B cell (primary cell): ENCODE measurements around the gene C11orf16. TPM values are rescaled to one million over a fixed set of nuclear protein-coding genes. Genes with fewer than 3 reads are reported as not detected.

Source experiments
- ATAC-seq: fragments of 200-7000 bp; cut with Tn5 transposase; one replicate; pipeline ENCODE4 v1.10.0; 2021; ENCODE audit warnings: low read depth, mild to moderate bottlenecking, moderate number of reproducible peaks, moderate library complexity
- CTCF ChIA-PET: fragments of 350-600 bp; sonication (Branson Sonifier 250); formaldehyde crosslinking; loops from one replicate; lab custom pipeline; 2021; ENCODE audit warnings: antibody characterized with exemption, inconsistent platforms; lab: Charles Lee
- POLR2A ChIA-PET: fragments of 350-600 bp; sonication (Branson Sonifier 250); formaldehyde crosslinking; loops from one replicate; lab custom pipeline; 2021; ENCODE audit warnings: antibody characterized with exemption; lab: Charles Lee
- DNase-seq: peaks from one replicate; pipeline ENCODE4 v3.0.0; 2013
- H2AFZ ChIP-seq: 2 replicates; pipeline ENCODE4 v1.6.1; 2012; ENCODE audit warnings: mild to moderate bottlenecking, low read depth, low read length; ENCODE audit not compliant: insufficient read depth, poor library complexity, severe bottlenecking
- H3K27ac ChIP-seq, 2 donors: 1 replicate in 1 of 2; 2 replicates in 1 of 2; pipeline ENCODE4 v1.5.1; 2012 to 2013; ENCODE audit warnings: low read length in 2 of 2, mild to moderate bottlenecking in 2 of 2, moderate library complexity in 1 of 2
- H3K27me3 ChIP-seq, 4 experiments: fragments of 200-600 bp in 1 of 4; sonication (generic) in 1 of 4; replicated peaks in 1 of 4; 1 replicate in 2 of 4; 2 replicates in 2 of 4; pipeline versions ENCODE4 v1.6.1 to v1.7.0; 2013 to 2016; ENCODE audit warnings: low read length in 3 of 4, mild to moderate bottlenecking in 2 of 4, mixed read lengths in 1 of 4, moderate library complexity in 1 of 4; ENCODE audit not compliant: insufficient read depth in 4 of 4, control insufficient read depth in 3 of 4; ENCODE audit errors: control extremely low read depth in 1 of 4
- H3K36me3 ChIP-seq, 2 experiments: replicated peaks in 1 of 2; 1 replicate in 1 of 2; 2 replicates in 1 of 2; pipeline versions ENCODE4 v1.6.1 to v1.7.1; 2013; ENCODE audit warnings: low read length in 1 of 2; ENCODE audit not compliant: insufficient read depth in 2 of 2, control insufficient read depth in 1 of 2; ENCODE audit errors: control extremely low read depth in 1 of 2, extremely low read depth in 1 of 2
- H3K4me1 ChIP-seq, 2 donors: fragments of 200-600 bp in 1 of 2; sonication (generic) in 1 of 2; 1 replicate in 1 of 2; 2 replicates in 1 of 2; pipeline versions ENCODE4 v1.5.1 to v1.6.1; 2013 to 2017; ENCODE audit warnings: low read length in 2 of 2; ENCODE audit not compliant: control insufficient read depth in 2 of 2, insufficient read depth in 2 of 2
- H3K4me2 ChIP-seq: replicated peaks from 2 replicates; pipeline ENCODE3; 2012; ENCODE audit warnings: mild to moderate bottlenecking, low read depth, low read length; ENCODE audit not compliant: poor library complexity, severe bottlenecking
- H3K4me3 ChIP-seq, 5 experiments: fragments of 200-600 bp in 1 of 5; sonication (generic) in 1 of 5; 1 replicate in 3 of 5; 2 replicates in 2 of 5; pipeline versions ENCODE4 v1.5.1 to v1.7.0; 2011 to 2016; ENCODE audit warnings: low read length in 4 of 5, mild to moderate bottlenecking in 4 of 5, low read depth in 2 of 5, control low read depth in 1 of 5, moderate library complexity in 1 of 5; ENCODE audit not compliant: insufficient read depth in 1 of 5; ENCODE audit errors: control extremely low read depth in 1 of 5, extremely low read depth in 1 of 5
- H3K79me2 ChIP-seq: fragments of 200-600 bp; sonication (generic); one replicate; pipeline ENCODE4 v1.6.0; 2016; ENCODE audit warnings: low read length; ENCODE audit not compliant: control insufficient read depth, insufficient read depth
- H3K9ac ChIP-seq: fragments of 200-600 bp; sonication (generic); 2 replicates; pipeline ENCODE4 v1.6.1; 2017; ENCODE audit warnings: mild to moderate bottlenecking, low read length, moderate library complexity
- H3K9me3 ChIP-seq, 3 donors: one replicate each; pipeline versions ENCODE4 v1.6.1 to v1.7.1; 2013; ENCODE audit warnings: low read length in 2 of 3; ENCODE audit not compliant: control insufficient read depth in 2 of 3, insufficient read depth in 1 of 3; ENCODE audit errors: control extremely low read depth in 1 of 3
- H4K20me1 ChIP-seq: 2 replicates; pipeline ENCODE4 v1.6.0; 2012; ENCODE audit warnings: mild to moderate bottlenecking, low read length; ENCODE audit not compliant: insufficient read depth, control insufficient read depth, poor library complexity, severe bottlenecking
- H3K27ac Mint-ChIP-seq: one replicate; pipeline ENCODE4 v1.8.0; 2021; ENCODE audit warnings: mixed read lengths
- H3K27me3 Mint-ChIP-seq: one replicate; pipeline ENCODE4 v1.8.0; 2021; ENCODE audit warnings: mixed read lengths
- H3K4me1 Mint-ChIP-seq: one replicate; pipeline ENCODE4 v1.8.0; 2021; ENCODE audit warnings: mixed read lengths
- H3K4me3 Mint-ChIP-seq: one replicate; pipeline ENCODE4 v1.8.0; 2021; ENCODE audit warnings: mixed read lengths
- H3K9me3 Mint-ChIP-seq: one replicate; pipeline ENCODE4 v1.8.0; 2022; ENCODE audit warnings: mixed read lengths; ENCODE audit not compliant: insufficient read depth
- EZH2 ChIP-seq: IDR thresholded peaks from 2 replicates; pipeline ENCODE4 v1.6.1; 2012; ENCODE audit warnings: borderline replicate concordance, low read depth, mild to moderate bottlenecking, moderate library complexity, low read length; ENCODE audit not compliant: insufficient read depth, poor library complexity, severe bottlenecking
- WGBS: methylation state at CpG from one replicate; pipeline ENCODE4 v1.1.5; 2013; ENCODE audit warnings: missing lambda C conversion rate; ENCODE audit not compliant: insufficient coverage; 5-methylcytosine and 5-hydroxymethylcytosine counted together
- intact Hi-C: fragments of 100-400 bp; cut with micrococcal nuclease; formaldehyde crosslinking; loops from one replicate; pipeline ENCODE4 v1.10.0; 2022
- polyA plus RNA-seq: library from polyadenylated mRNA; depleted of rRNA; stranded (reverse); fragments of >200 nt; gene quantifications from 2 replicates; pipeline ENCODE4 v1.2.3, GENCODE V29; 2012
- total RNA-seq, 2 donors: library from RNA; stranded (reverse); fragments of 120-200 nt in 1 of 2; gene quantifications; 1 replicate in 1 of 2; 2 replicates in 1 of 2; pipeline versions ENCODE4 v1.2.3 to v1.2.4, GENCODE V29; 2013 to 2022
- TF ChIP-seq, protein P1 (sequence below): fragments of 200-600 bp; IDR thresholded peaks from one replicate; pipeline ENCODE4 v1.8.0; 2022; ENCODE audit warnings: antibody characterized with exemption, mild to moderate bottlenecking

The C11orf16 gene
- total and polyA plus RNA-seq, 2 donors (not counting 1 experiment from before 2014, with no cell fraction given), result not detected

DNA sequence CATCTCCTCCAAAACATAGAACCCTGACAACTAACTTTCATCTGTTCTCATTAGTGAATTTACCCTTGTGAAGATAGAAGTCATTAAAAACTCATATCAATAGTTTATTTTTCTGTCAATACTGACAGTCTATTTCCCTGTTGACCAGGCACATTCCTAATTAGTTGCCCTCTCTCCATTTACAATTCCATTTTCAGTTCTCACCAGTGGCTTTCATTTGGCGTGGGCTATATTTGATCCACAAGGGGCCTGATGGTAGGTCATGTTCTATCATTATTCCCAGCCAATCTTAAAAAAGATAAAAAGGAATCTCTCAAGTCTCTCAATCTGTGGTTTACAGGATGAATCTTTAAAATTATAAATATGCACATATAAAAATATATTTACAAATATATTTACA is 25.6 kb downstream of the C11orf16 start:
- no peaks in the 10 kb centered on the region for H3K79me2 ChIP-seq
- H3K4me1 ChIP-seq, result peaks cover 7 to 15% of the 10 kb centered on the region in 2 donors
- H3K27me3 Mint-ChIP-seq, result peaks cover 10% of the 10 kb centered on the region
- intact Hi-C loops, result no loop called here
- H3K36me3 ChIP-seq, result no peaks in the 10 kb centered on the region
- H3K4me2 ChIP-seq, result no peak overlapping the region
- no peak for DNase-seq
- H3K4me3 ChIP-seq, result no peak overlapping the region
- no peak overlapping the region for H3K27ac Mint-ChIP-seq
- no peak overlapping the region for H3K27ac ChIP-seq
- no peaks in the 10 kb centered on the region for H3K9me3 Mint-ChIP-seq
- no peak for TF ChIP-seq EZH2
- TF ChIP-seq, protein P1, sequence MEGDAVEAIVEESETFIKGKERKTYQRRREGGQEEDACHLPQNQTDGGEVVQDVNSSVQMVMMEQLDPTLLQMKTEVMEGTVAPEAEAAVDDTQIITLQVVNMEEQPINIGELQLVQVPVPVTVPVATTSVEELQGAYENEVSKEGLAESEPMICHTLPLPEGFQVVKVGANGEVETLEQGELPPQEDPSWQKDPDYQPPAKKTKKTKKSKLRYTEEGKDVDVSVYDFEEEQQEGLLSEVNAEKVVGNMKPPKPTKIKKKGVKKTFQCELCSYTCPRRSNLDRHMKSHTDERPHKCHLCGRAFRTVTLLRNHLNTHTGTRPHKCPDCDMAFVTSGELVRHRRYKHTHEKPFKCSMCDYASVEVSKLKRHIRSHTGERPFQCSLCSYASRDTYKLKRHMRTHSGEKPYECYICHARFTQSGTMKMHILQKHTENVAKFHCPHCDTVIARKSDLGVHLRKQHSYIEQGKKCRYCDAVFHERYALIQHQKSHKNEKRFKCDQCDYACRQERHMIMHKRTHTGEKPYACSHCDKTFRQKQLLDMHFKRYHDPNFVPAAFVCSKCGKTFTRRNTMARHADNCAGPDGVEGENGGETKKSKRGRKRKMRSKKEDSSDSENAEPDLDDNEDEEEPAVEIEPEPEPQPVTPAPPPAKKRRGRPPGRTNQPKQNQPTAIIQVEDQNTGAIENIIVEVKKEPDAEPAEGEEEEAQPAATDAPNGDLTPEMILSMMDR, result no peak
- H3K4me1 Mint-ChIP-seq, result peaks cover 26% of the 10 kb centered on the region
- H4K20me1 ChIP-seq, result no peaks in the 10 kb centered on the region
- H3K27me3 ChIP-seq, result peaks cover 0 to 3% (median 0%) of the 10 kb centered on the region in 4 experiments
- no peak overlapping the region for H3K4me3 Mint-ChIP-seq
- WGBS, result no CpG with 5 or more reads among the region's 1 CpG
- ChIA-PET CTCF (no interaction called here), POLR2A (no interaction called here)
- H3K9ac ChIP-seq, result no peak overlapping the region
- no peak for ATAC-seq
- no peak overlapping the region for H2AFZ ChIP-seq
- H3K9me3 ChIP-seq, result peaks cover 0 to under 1% (median 0%) of the 10 kb centered on the region in 3 donors

DNA sequence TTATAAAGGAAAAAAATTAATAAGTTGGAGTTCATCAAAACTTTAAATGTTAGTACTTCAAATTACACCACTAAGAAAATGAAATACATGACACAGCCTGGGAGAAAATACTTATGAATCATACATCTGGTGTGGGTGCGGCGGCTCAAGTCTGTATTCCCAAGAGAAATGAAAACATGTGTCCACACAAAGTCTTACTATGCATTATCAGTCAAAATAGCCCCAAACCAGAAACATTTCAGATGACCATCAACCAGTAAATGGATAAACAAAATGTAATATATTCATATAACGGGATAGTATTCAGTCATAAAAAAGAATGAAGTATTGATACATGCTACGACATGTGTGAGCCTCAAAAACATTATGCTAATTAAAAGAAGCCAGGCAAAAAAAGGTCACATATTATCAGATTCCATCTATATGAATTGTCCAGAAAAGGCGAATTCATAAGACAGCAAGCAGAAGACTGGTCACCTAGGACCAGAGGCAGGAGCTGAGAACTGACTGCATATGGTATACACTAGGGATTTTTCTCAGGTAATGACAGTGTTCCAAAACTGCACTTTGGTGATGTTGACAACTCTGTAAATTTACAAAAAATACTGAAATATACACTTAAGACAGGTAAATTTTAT is 27.1 kb downstream of the C11orf16 start:
- CTCF ChIA-PET, result no interaction called here
- Histone ChIP-seq H3K9ac (no peak overlapping the region), H3K79me2 (no peaks in the 10 kb centered on the region), H3K4me2 (no peak overlapping the region), H4K20me1 (no peaks in the 10 kb centered on the region), H2AFZ (no peak overlapping the region), H3K27me3 (peaks cover 0 to 3% (median 0%) of the 10 kb centered on the region in 4 experiments), H3K4me1 (peaks cover 7 to 15% of the 10 kb centered on the region in 2 donors), H3K27ac (no peak overlapping the region), H3K4me3 (no peak overlapping the region), H3K9me3 (peaks cover 0 to 5% (median 1%) of the 10 kb centered on the region in 3 donors), H3K36me3 (no peaks in the 10 kb centered on the region)
- Mint-ChIP-seq H3K27ac (no peak overlapping the region), H3K9me3 (peaks cover 3% of the 10 kb centered on the region), H3K4me1 (peaks cover 23% of the 10 kb centered on the region), H3K4me3 (no peak overlapping the region), H3K27me3 (peaks cover 15% of the 10 kb centered on the region)
- intact Hi-C loops, result no loop called here
- no peak for TF ChIP-seq EZH2
- TF ChIP-seq, protein P1, result no peak
- POLR2A ChIA-PET, result interaction anchor here (0.7 kb wide), 1 partner anchor 555 kb away, joined by 5 read pairs; no protein-coding TSS in a partner anchor
- ATAC-seq, result no peak
- DNase-seq, result no peak
- no CpG with 5 or more reads among the region's 5 CpGs for WGBS
